GM18517 (cell line): ENCODE measurements around the gene AMBP.

ENCODE experiments used
- ATAC-seq: cut with Tn5 transposase; IDR thresholded peaks from one replicate; pipeline ENCODE4 v1.9.1; 2021; ENCODE audit warnings: mild to moderate bottlenecking, moderate library complexity; ENCODE audit not compliant: unreplicated experiment

The AMBP gene

DNA sequence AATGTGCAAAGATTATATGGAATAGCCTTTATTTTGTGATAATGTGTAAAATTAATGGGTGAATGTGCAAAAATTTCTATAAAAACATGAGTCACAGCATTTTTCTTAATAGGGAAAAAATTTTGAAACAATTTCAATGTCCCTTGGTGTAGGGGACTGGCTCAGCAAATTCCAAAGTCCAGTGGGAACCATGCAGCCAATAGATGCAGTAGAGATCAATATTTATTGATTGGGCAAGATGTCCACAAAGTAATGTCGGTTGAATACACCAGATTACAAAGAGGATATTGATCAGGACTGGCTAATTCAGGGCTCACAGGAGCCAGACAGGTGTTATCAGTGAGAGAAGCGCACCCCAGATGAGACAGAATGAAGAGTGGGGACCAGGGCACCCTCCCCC is 62.5 kb downstream of the AMBP start:
- ATAC-seq: no peak

DNA sequence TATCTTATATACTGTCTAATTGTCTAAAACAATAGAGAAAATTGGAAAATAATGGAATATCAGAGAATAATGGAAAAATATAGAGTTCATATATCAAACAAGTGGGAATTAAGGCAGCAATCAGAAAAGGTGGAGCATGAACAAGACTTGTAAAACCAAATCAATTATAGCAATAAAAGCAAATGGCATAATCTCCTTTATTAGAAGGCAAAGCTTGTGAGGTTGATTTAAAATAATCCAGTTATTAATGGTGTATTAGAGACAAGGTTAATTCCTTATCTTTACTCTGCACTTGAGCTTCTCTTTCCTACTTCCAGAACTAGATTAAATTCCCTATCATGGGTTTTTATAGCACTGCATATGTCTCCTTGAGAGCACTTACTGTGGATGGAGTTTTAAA is 64.1 kb downstream of the AMBP start:
- no peak for ATAC-seq

- ATAC-seq: no peak
Observed at GRCh38 chr9:114012126-114012525, 66.0 kb downstream of the AMBP start.

- ATAC-seq: no peak
Observed at GRCh38 chr9:114011313-114011712, 66.8 kb downstream of the AMBP start.
